ENCODE measurements around the gene HHIPL1.

HHIPL1 gene

DNA sequence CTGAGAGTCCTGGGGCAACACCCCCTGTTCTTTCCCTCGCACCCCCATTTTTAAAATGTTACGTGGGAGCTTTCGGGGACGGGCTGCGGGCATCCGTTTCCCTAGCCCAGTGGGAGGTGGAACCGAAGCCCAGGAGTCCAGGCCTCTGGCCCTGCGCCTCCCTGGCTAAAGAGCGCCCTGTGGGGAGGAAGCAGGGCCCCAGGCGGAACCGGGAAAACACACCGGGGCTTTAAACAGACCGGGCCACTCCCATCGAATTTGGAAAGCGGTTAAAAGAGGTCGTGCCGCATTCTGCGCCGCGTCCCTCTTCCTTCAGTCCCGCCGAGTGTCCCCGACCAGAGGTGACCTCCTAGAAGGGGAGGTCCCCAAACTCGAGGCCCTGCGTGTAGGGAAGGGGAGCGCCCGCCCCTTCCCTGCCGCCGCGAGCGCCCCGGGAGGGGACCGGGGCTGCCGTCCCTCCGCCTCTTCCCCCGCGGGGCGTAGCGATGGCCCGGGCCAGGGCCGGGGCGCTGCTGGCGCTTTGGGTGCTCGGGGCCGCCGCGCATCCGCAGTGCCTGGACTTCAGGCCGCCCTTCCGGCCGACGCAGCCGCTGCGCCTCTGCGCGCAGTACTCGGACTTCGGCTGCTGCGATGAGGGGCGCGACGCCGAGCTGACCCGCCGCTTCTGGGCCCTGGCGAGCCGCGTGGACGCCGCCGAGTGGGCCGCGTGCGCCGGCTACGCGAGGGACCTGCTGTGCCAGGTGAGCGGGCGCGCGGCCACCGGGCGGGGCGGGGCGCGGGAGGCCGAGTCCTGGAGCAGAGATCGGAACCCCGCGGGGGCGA, at the start of gene HHIPL1:
Gene HHIPL1 (plus strand): TSS at position 407 of the 822 bp plus-strand sequence. CDS start 79 bp downstream, at position 486.
- peak; percentile 51 for DNase-seq

DNA sequence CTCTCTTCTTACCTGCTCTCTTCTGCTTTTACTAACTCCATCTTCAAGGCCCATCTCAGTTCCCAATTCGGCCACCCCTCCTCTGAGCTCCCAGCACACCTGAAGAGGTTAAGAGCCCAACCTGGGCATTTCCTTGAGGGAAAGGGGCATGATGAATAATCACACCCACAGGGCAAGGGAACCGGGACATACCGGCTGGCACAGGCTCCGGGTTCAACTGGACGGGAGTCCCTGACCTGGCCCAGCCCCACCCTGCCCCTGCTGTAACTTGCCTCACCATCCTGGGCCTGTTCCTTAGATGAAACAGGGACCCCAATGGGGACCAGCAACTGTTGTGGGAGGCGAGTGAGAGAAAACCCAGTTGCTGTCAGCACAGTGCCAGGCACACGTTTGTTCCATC, 49.4 kb upstream of the HHIPL1 start:
- DNase-seq, result no peak

DNA sequence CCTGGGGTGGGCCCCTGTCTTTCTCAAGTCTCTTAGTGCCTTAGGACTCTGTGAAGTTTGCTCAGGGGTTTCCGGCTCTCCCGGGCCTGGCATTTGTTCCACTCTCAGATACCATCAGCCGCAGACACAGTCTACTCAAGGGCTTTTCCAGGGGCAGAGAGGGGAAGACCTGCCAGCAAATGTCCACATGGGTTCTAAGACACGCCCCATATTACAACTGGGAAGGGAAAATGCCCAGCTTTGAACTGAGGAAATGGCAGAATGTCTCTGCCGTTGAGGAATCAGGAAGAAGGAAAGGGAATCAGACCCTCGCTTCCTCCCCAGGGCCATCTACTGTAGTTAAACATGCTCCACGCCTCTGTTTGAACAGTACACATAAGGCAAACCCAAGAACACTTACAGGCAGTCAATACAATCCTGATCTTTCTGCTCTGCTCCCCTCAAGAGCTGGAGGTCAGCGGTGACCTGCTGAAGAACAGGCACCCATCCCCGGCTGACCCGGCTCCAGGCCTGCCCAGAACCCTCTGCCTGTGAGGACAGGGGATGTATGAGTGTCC, 48.8 kb upstream of the HHIPL1 start:
- DNase-seq, result no peak

DNA sequence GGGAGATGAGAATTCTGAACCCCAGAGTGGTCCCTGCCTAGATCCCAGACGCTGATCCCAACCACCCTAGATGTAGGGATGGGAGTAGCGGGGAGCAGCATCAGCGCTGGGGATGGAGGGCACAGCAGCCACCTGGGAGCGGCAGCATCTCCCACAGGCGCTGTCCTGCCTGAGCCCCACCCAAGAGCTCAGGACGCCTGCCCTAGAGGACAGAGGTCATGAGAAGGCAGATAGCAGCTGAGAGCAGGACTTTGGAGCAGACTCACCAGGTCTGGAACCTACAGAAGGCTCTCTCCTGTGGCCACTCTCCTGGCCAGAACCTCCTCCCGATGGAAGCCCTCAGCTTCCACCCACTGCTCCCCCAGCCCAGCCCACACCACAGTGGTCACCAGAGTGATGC, 48.2 kb upstream of the HHIPL1 start:
- no peak for DNase-seq

DNA sequence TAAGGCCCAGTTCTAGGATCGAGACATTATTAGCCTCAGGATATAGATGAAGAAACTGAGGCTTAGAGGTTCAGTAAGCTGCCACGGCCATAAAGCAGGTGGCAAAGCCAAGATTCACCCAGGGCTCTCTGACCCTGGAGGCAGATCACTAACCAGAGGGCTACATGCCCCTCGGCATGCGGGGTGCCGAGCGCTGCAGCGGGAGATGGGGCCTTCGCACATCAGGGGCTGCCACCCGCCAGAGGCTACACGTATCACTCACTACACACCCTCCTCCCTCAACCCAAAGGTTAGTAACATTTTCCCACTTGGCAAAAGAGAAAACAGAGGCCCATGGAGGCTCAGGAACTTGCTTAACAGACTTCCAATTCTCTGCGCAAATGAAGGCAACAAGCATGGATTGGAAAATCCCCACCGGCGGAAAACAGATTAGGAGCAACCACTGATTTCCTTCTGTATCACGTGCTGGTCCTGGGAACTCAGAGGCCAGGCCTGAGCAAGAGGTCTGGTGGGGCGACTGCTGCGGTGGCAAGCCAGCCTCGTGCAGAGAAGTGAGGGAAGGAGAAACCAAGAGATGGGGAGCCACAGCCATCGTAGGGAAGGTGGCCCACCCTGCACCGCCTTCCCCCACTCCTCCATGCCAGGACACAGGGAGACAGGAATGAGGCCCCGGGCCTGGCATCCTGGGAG, 46.9 kb upstream of the HHIPL1 start:
- no peak for DNase-seq

DNA sequence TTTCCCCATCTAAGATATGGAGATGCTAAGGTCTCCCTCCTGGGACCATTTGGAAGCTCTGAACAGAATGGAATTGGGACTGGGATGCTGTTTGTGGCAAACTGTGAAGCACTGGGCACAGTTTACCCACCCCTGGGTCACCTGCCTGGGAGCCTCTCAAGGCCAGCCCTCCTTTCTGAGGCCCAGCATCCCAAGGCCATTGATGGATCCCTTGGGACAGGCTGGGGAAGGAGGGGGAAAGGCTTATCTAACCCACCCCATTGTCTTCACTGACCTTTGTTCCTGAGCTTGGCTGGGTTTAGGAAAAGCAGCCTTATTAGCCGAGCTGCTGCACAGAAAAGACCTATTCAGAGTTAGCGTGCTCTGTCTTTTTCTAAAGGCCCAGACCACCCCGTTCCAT, 46.2 kb upstream of the HHIPL1 start:
- DNase-seq, result no peak

DNA sequence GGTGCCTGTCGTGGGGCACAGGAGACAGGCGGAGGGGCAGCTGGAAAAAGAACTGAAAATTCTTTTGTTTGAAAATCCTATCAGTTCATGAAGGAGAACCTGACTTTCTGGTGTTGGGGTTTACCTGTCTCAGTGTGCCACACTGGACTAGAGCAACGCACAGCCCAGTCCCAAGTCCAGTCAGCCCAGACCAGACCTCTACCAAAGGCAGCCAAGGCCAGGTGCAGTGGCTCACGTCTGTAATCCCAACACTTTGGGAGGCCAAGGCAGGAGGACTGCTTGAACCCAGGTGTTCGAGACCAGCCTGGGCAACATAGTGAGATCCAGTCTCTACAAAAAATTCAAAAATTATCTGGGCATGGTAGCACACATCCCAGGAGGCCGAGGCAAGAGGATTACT, 45.5 kb upstream of the HHIPL1 start:
- no peak for DNase-seq

DNA sequence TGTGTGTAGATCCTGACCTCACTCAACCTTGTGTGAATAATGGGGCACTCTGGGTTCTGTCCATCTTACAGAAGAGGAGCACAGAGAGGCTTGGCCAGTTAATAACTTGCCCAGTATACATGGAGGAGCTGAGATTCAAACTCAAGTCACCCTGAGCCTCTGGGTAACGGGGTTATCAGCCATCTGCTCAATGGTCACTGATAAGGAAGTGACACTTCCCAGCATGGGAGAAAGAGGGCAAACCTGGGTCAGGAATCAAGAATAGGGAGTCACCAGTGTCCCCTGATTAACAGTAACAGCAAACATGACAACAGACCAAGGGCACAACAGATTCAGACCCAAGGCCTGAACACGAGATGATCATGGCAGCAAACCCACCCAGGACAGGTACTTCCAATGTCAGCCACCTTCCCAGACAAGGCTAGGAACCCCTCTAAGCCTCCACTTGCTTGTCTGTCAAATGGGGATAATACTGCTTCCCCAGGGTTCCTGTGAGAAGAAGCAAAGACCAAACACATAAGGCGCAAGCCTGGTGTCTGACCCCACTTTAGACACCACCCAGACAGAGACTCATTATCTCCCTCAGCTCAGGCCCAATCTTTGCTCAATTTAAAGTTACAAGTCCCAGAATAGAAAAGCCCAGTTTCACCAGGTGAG, 44.6 kb upstream of the HHIPL1 start:
- DNase-seq, result no peak

DNA sequence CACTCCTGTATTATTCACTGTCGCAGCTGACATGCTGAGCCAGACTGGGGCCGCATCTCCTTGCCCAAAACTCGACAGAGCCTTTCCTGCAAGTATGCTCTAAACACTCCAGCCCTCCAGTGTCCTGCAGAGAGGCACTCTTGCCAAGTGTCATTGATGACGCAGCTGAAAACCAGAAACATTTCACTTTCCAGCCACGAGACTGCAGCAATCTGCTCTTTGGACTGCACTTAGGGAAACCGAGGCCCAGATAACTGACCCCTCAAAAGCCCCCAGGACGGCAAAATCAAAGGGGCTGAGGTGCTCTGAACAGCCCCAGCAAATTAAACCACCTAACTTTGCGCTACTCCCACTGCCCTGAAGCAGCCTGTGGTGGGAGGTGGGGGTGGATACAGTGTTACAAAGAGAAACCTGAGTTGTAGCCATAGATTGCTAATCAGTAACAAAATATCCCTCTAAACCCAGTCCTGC, 43.5 kb upstream of the HHIPL1 start:
- no peak for DNase-seq

DNA sequence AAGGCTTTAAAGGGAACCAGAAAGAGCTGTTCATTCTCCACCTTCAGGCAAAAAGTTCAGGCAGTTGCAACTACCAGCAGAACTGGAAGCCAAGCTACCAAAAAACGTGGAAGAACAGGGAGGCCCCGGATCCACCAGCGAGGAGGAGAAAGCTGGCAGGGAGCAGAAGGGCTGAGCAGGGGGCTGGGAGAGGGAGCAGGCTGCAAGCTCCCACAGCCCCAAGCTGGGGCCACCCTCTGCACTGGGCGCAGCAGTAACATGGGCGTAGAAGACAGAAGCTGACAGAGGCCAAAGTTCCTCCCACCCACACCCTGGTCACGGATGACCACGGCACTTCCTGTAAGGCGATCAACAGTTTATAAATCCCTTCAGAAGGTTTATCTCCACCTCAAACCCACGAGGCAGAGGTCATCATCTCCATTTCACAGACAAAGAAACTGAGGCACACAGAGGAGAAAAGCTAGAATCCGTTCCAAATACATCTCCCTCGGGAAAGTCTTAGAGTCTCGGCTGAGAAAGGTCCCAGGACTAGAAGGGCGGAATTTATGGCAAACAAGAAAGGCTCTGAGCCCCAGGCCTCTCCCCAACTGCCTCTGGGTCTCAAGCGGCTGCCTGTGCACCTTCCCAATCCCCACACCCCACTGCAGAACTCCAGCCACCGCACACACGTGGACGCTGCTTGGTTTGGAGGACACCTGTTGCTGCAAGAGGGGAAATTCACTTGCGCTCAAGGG, 42.7 kb upstream of the HHIPL1 start:
- DNase-seq, result peak; percentile 52

DNA sequence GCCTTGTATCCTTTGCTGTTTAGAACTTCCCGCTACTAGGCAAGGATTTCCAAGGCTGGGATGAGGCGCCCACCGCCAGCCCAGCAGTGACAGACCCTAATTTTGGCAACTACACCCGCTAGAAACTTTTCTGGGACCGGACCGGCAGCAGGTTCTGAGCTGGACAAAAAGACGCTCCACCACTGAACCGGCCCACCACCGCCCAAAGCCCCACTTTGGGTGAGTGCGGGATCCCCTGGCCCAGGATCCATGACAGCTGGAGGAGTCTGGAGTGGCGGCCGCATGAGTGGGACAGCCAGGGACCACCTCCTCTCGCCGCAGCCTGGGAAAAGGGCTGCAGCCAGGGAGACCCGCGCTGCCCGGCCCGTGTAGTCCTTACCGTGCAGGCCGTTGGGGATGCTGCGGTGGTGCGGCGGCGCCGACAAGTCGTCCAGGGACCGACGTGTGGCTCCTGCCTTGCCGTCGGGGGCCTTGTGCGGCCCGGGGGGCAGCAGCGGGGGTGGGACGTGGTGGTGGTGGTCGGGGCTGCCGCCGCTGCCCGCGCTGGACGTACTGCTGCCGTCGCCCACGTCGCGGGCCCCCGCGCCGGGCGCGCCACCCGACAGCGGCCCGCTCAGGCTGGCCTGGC, 42.0 kb upstream of the HHIPL1 start:
- peak; percentile 42 for DNase-seq

DNA sequence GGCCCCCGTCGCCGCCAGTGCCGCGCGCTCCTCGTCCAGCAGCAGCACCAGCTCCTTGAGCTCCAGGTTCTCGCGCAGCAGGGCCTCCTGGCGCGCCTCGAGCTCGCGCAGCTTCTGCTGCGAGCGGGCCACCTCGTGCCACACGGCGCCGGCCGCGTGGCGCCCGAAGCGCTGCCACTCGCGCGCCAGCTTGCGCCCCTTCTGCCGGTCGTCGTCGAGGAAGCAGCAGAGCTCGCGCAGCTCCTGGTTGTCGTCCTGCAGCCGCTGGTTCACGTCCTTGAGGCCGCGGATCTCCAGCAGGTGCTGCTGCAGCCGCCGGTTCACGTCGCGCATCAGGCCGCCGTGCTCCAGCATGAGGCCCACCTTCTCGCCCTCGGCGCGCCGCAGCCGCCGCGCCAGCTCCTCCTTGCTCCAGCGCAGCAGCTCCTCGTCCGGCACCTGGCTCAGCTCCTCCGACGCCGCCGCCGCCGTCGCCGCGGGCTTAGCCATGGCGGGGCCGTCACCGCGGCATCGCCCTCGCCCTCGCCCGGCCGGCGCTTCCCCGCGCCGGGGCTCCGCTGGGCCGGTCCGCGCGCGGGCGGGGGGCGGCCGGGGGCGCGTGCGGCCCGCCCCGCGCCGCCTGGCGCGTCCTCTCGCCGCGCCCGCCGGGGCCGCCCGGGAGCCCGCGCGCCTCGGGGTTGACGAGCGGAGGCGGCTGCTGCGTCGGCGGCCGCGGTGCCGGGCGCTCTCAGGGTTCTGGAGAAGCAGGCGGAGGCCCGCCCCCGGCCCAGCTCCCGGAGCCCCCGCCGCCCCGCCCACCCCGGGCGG, 41.3 kb upstream of the HHIPL1 start, which contains the start of gene CCDC85C:
Gene CCDC85C (minus strand): TSS at position 737 of the 807 bp plus-strand sequence. CDS start 248 bp downstream, at position 489.
- peak; percentile 71 for DNase-seq

DNA sequence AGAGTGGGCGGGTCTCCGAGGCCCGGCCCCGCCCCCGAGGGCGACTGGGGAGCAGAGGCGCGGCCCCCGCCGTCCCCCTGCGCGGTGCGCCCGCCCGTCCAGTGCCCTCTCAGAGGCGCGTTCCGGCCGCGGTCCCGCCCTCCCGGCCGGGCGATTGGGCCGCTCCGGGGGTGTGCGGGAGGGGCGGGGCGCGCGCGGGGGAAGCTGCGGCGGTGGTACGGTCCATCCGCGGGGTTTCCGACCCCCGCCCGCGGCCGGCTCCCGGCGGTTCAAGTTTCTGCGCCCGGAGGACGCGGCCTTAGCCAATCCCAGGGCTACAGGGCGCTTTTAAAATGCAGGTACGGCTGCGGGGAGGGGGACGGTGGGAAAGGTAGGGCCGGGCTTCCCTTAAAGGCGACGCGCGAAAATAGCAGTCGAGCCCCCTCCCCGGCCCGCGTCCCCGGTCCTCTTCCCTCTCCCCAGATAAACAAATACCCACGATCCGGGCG, 40.6 kb upstream of the HHIPL1 start:
- DNase-seq, result peak; percentile 96

DNA sequence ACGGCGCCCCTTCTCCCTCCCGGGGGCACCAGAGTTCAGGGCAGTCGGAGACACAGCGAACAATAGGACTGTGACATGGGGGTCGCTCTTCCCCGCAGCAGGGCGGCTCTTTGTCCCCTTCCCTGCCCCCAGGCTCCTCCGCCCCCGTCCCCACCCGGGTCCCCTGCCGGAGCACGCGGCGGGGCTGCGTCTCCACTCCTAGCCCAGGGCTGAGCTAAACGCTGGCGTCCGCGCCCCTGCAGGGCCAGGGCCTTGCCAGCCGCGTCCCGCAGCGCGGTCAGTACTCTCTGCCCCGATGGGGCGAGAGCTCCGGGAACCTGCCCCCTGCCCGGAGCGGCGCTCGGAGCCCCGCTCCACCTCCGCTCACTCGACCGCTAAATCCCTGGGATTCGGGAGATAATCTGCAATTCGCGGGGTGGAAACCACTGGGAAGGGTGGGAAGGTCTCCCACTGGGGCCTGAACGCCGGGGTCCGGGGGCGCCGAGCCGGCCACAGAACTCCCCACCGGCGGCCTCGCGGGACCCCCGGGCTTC, 40.1 kb upstream of the HHIPL1 start:
- DNase-seq, result peak; percentile 75

DNA sequence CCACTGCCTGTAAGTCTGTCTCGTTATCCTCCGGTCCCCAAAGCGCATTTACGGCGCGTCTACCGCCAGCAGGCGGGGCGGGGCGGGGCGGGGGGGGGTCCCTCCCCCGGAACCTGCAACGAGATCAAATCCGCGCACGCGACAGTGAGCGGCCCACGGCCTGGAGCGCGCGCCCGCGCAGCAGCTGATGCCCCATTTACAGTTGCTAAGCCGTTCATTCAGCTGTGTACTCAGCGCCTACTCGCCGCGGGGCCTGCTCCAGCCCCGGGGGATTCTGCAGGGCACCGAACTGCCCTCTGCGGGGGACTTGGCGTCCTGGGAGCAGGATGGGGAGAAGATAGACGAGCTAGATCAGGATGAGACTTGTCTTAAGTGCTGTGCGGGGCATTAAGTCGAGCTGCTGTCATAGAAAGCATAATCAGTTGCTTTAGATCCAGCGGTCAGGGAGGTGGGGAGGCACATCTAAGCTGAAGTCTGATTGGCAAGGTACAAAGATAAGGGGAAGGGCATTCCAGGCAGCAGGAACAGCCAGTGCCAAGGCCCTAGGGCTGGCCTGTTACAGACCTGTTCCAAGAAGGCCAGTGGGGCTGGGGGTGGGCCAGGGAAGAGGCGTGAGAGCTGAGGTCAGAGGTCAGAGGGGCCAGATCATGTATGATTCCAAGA, 39.5 kb upstream of the HHIPL1 start:
- DNase-seq, result peak; percentile 83

DNA sequence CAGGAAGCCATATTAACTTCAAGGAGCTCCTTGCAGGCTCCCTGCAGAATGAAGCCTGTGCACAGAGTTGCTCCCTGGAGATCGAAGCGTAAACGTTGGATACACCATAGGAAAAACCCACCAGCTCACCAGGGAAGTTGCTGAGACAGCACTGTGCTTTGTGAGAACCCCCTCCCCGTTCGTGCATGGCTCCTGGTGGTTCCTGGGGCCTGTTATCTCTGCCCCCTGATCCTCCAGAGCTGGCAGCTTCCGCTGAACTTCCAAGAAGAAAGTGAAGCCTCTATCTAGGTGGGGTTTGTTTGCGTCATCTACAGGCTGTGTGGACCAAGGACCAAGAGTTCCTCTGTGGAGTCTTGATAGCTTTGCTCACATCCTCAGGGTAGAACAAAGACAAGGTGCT, 38.6 kb upstream of the HHIPL1 start:
- DNase-seq, result no peak

DNA sequence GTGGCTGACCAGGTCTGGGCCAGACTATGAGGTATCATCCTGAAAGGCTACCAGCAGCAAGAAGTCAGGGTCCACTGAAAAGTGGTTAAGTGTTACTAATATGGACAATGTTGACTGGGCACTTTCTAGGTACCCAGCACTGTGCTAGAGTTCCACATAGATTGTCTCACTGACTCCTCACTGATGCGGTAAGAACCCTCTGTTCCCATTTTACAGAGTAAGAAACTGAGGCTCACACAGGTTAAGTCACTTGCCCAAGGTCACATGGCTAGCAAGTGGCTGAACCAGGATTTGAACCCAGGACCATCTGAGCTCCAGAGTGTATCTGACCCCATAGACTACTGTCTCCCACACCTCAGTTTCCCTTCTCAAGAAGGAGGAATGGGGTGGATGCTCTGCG, 36.3 kb upstream of the HHIPL1 start:
- DNase-seq, result no peak

DNA sequence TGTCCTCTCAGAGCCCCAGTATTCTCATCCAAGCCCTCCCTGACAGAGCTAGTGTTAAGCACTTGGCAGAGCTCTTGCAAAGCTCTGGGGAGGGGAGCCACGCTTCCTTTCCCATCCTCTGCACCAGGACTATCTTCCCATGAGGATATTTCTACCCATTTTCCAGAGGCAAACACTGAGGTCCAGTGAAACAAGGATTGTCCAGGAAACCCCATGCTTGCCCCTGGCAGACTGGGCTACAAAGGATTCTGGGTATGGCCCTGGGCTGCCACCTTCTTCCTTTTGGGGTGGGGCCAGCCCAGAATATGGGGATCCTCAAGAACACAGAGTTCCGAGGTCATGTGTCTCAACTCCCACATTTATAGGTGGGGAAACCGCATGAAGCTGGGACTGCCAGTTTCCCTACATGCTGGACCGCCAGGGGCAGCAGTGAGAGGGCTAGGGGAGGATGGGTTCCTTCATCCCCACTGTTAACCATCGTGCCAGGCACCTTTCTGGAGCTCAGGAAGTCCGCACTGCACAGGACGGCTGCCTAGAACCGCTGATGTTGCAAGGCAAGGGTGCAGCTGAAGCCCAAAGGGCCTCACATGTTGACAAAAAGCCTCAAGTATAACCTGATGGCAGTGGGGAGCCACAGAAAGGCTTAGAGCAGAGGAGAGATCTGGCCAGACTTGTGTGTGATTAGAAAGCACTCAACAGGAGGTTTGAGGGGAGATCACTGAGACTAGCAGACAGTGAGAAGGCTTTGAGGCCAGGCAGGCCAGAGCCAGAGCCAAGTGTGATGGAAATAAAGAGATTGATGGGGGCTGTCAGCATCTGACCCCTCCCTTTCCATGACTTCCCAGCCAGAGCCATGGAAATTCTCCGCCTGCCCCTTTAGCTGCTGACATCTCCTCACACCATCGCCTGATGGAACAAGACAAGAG, 35.4 kb upstream of the HHIPL1 start:
- DNase-seq, result no peak

DNA sequence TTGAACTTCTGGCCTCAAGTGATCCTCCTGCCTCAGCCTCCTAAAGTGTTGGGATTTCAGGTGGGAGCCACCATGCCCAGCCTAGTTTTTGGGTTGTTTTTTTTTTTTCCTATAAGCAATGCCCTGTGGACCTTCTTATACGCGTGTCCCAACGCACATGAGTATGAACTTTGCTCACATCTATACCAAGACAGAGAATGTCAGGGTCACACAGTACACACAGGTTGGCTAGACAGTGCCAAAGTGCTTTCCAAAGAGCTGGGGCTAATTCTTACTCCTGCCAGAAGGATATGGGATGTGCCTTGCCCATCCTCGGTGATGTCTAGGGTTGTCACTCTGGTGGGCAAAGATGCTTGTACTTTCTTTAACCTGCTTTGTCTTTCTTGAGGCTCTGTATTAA, 33.3 kb upstream of the HHIPL1 start:
- no peak for DNase-seq

Data from DMS53 (cell line).